Stimulated activated CD8-positive, alpha-beta memory T cell treated with anti-CD3 and anti-CD28 coated beads, Interleukin-2, amount 100 ng/mL, for 48 hours (primary cell): ENCODE results near the gene ATAD5.
A peak's percentile ranks its signal among the peaks of the same experiment; 100 is the strongest.
"Not testable (repeated sequence)": the region's sequence is repeated elsewhere in the genome, so short reads cannot be mapped to it uniquely, and the experiment has no call there.

Experiments used
- DNase-seq, 2 donors: peaks; one replicate each; pipeline ENCODE4 v3.0.0-alpha.2; 2020; ENCODE audit warnings: low read depth in 2 of 2

Gene ATAD5

DNA sequence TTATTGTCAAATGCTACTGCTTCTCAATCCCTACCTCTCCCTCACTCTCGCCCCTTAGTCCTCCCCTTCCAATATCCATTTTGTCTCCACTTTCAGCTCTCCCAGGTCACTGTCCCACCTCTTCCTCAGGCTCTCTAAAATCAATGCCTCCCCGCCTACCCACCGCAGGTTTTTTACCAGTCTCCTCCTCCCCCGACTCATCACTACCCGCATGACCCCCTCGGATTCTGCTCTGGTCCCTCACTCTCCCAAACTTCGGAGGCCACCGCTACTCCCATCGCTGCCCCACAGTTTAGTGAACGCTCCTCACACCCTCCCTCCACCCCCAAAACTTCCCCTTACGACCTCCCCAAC lies 7.8 kb upstream of the ATAD5 start:
- no peak for DNase-seq

DNA sequence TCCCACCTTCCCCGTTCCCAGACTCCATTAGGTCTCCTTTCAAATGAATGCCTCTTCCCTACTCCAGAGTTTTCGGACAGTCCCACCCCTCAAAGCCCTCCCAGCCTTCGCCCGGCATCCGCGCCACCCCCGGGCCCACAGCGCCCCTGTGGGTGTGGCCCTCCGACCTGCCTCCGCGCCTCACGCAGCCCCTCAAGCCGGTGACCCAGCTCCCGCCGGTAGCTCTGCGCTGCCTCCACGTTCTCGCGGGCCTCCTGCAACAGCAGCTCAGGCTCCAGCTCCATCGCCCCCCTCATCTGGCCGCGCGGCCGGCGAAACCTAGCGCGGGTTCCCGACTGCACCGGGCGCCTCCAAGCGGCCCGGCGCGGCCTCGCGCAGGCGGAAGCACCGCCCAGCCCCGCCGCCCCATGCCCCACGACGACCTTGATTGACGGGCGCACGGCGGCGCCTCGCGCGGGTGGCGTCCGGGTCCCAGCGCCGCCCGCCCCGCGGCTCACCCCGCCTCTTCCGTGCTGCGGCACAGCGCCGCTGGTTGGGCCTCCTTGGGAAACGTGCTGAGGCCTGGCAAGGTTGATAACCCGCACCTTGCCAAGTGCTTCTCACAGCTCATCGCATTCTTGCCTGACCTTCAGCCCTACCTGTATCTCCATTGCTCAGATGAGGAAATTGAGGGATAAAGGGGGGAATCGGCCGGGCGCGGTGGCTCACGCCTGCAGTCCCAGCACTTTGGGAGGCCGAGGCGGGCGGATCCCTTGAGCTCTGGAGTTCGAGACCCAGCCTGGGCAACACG lies 7.2 kb upstream of the ATAD5 start, which contains the start of gene CRLF3:
CRLF3 (minus strand) TSS at position 337 of the 790 bp plus-strand sequence; CDS start at position 296, 41 bp downstream.
- peak; percentile 80 to 88 for DNase-seq

DNA sequence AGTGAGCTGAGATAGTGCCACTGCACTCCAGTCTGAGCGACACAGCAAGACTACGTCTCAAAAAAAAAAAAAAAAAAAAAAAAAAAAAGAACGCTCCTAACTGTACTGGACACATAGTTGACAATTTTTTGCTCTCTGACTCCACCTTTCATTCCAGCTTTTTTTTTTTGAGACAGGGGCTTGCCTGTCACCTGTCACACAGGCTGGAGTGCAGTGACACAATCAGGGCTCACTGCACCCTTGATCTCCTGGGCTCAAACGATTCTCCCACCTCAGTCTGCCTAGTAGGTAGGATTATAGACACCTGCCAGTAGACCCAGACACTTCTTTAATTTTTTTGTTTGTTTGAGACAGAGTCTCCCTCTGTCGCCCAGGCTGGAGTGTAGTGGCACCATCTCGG lies 4.7 kb upstream of the ATAD5 start:
- no peak for DNase-seq

DNA sequence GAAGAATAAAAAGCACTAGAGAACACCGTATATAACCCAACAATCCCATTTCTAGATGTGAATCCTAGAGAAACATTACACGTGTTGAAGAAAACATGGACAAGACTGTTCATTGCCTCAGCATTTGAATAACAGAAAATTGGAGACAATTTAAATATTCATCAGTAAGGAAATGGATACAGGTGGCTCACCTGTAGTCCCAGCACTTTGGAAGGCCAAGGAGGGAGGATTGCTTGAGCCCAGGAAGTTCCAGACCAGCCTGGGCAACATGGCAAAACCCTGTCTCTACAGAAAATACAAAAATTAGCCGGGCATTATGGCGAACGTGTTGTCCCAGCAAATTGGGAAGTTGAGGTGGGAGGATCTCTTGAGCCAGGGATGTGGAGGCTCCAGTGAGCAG lies 2.7 kb upstream of the ATAD5 start:
- DNase-seq: no peak

DNA sequence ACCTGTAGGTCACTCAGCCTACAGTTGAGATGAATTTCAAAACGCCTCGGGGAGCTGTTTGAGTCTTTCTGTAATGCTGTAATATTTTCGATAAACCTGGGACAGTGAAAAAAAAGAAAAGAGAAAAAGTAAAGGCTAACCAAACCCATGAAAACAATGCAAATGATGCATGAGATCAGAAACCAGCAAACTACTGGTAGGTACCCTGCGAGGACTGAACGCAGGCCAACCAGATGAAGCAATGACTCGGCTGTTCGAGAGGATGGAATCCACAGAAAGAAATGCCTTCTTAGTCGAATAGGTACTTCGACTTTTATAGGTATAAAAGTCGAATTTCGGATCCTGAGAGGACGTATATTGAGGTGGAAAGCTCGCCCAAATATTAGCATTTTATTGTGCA lies 509 bp upstream of the ATAD5 start:
- DNase-seq: no peak

DNA sequence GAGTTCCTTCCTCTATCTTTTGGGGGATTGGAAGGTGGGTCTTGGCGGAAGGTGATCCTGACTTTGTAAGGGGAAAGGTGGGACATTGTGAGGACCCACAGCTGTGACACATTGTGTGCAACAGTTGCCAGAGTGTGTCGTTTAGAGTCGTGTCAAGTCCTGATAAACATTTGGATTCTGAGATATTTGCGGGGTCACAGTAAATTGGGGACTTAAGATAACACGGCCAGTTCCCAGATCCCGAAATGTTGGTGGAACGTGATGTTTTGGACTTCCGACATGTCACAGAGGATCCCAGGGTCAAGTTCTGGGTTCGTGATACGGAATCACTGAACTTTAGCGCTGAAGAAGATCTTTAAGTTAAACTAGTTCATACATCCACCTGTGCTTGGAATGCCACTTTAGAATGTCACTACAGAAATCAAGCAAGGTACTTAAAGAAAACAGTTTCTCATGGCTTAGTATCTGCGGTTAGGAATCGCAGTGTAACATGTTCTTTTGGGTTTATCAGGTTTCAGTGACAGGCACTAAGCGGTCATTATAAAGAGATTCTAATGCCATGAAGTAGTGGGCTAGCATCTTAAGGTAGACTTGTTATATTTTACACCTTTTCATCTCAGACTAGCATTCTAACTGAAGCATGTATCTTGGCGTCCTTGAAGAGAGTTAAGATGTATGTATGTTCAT lies 815 bp downstream of the ATAD5 start:
- no peak for DNase-seq

DNA sequence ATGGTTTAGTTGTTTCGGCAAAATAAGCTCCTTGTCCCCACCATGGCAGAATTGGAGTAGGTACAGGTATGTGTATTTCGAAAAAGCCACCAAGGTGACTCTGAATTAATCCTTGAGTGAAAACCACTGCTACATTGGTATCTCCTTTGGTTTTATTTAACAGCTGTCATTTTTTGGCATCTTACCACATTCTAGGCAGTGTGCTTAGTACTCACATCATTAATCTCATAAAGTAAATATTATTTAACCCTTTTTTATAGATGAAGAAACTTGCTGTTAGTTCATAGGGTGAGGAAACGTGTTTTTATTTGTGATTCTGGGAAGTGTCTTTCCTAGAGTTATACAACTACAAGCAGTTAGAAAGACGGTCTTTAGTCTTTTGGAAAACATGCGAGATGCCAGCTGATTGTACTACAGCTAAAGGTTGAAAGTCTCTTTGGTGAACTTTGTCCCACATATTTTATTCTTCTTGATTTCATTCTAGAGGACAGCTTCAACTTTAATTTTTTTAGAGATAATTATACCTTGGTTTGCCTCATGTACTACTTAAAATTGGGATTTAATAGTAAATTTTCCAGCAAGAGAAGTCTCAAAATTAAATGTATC lies 6.5 kb downstream of the ATAD5 start:
- DNase-seq: no peak

DNA sequence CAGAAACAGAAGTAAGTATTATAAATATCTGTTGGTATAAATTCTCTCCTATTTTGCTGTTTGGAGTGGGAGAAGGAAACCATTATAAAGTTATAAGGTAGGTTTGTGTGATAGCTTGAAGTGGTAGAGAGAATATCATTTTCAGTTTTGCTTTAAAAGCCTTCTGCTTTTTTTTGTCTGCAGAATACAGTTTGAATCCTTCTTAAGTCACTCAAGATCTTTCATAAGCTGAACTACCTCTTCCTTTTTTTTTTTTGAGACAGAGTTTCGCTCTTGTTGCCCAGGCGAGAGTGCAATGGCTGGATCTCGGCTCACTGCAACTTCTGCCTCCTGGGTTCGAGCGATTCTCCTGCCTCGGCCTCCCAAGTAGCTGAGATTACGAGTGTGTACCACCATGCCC lies 9.0 kb downstream of the ATAD5 start:
- no peak for DNase-seq

DNA sequence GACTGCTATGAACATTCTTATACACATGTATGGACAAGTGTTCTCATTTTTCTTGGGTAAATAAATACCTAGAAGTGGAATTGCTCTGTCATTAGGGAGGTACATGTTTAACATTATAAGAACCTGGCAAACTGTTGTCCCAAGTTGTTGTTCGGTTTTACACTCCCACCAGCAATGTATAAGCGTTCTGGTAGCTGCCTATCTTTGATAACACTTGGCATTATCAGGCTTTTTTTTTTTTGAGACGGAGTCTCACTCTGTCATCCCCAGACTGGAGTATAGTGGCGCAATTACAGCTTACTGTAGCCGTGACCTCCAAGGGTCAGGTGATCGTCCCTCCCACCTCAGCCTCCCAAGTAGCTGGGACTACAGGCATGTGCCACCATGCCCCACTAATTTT lies 16.3 kb downstream of the ATAD5 start:
- no peak for DNase-seq

DNA sequence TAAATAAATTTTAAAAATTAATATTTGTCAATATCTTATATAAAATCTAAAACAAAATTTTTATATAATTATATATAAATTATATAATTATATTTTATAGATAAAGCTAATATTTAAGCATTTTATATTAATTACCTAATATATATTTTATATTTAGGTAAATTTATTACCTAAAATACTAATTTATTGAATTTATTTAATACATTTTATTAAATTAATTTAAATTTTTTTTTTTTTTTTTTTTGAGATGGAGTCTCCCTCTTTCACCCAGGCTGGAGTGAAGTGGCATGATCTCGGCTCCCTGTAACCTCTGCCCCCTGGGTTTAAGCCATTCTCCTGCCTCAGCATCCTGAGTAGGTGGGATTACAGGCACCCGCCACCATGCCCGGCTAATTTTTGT lies 22.4 kb downstream of the ATAD5 start:
- no peak for DNase-seq

DNA sequence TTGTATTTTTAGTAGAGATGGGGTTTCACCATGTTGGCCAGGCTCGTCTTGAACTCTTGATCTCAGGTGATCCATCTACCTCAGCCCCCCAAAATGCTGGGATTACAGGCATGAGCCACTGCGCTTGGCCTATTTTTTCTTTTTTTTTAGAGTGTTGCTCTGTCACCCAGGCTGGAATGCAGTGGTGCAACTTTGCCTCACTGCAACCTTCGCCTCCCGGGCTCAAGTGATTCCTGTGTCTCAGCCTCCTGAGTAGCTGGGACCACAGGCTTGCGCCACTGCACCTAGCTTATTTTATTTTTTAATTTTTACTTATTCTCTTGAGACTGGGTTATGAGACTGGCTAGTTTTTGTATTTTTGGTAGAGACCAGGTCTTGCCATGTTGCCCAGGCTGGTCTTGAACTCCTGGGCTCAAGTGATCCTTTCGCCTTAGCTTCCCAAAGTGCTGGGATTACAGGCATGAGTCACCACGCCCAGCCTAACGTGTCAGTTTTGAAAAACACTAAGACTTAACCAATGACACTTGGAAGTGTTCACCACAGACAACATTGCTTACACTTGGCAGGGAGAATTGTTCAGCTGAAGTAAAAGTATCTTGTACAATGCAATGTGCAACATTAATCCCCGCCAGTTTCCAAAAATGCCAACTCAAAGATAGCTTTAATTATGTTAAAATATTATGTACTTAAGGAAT lies 26.9 kb downstream of the ATAD5 start:
- no peak for DNase-seq

DNA sequence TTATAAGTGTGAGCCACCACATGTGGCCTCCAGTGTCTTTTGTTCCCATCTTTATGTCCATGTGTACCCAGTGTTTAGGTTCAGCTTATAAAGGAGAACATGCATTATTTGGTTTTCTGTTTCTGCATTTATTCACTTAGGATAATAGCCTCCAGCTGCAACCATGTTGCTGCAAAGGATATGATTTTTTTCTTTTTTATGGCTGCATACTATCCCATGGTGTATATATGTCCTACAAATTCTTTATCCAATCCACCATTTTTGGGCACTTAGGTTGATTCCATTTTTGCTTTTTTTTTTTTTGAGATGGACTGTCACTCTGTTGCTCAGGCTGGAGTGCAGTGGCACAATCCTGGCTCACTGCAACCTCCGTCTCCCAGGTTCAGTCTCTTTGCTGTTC lies 32.9 kb downstream of the ATAD5 start:
- DNase-seq: no peak

DNA sequence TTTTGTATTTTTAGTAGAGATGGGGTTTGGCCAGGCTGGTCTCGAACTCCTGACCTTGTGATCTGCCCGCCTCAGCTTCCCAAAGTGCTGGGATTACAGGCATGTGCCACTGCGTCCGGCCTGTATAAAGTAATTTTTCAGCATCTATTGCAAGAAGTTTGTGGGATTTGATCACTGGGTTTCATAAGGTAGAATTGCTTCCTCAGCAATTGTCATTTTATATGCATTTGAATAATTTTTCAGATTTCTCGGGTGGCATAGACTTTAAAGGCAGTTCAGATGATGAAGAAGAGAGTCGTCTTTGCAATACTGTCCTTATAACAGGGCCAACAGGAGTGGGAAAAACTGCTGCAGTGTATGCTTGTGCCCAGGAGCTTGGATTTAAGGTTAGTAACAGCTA lies 37.2 kb downstream of the ATAD5 start:
- DNase-seq: no peak

DNA sequence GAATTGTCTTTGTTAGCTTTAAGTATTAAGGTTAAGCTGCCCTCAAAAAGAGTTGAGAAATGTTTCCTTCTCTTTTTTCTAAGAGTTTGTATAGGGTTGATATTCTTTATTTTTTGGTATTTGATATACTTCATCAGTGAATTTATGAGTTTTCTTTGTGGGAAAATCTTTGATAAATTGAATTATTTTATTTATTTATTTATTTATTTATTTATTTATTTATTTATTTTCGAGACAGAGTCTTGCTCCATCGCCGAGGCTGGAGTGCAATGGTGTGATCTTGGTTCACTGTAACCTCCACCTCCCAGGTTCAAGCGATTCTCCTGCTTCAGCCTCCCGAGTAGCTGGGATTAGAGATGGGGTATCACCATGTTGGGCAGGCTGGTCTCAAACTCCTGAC lies 54.4 kb downstream of the ATAD5 start:
- DNase-seq: no peak

DNA sequence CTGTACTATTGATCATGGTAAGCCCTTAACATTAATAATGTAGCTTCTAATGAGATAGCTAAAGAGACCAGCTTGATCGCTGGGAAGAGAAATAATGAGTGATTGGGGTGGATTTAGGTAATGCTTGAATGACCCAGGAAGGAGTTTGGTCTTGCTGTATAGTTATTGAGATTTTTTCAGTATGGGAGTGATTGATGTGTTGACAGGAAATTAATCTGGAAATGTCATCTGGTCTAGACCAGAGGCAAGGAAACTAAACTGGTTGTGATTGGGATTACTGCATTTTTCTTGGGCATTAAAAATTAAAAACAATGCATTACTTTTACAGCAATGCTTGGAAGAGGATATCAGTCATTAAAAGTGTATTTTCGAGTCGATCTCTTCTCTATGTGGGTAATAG lies 62.5 kb downstream of the ATAD5 start:
- DNase-seq: no peak

DNA sequence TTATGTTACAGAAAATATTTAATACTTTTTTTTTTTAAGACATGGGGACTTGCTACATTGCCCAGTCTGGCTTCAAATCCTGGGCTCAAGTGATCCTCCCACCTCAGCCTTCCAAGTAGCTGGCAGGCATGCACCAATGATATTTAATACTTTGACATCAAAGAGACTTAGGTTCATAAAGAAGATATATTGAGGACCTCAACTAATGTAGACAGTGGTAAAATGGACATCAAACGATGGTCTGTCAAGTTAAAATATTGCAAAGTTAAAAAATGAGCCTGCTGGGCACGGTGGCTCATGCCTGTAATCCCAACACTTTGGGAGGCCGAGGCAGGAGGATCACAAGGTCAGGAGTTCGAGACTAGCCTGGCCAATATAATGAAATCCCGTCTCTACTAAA lies 65.5 kb downstream of the ATAD5 start:
- DNase-seq: no peak

DNA sequence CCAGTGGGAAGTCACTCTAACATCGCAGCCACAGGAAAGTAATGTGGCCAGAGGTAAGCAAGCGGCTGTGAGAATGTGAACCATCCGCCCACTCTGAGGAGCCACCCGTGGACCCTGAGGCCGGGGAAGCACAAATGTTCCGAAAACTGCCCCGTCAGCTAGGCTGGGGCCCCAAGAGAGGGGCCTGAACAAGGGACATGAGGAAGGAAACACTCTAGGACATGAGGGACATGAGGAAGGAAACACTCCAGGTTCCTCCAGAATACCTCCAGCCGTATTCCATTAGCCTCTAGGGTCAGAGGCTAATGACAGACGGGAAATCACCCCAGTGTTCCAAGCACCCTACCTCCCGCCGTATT lies 74.0 kb downstream of the ATAD5 start:
- DNase-seq: no peak

DNA sequence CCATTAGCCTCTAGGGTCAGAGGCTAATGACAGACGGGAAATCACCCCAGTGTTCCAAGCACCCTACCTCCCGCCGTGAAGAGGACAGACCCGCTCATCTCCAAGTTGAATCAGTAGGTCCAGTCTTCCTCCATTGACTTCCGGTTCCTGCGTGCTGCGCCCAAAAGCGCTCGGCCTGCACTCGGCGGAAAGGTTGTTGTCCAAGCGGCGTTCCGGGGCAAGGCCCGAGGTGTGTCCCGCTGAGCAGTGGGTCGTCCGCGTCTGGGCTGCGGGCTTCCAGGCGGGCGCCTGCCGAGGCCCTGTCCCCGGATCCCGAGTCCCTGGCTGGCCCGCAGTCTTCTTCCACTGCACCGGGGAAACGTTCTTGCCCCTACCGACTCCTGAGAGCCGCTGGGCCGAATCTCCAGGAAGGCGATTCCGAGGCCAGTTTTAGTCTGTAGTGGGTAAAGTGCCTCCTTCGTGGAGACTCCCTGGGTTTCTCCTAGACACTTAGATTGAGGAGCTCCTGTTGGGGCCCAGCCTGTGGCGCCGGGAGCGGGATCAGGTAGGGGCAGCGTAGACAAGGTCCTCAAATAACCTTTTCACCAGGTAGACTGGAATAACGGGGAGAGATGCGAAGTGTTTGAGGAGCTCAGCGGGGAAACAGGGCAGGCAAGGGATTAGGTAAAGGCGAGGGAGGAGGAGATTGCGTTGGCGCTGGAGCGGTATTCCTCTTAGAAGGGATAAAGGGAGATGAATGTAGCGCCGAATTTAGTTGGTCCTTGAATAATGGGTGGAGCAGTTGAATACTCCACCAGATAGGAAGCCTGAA lies 74.5 kb downstream of the ATAD5 start, which contains the start of gene TEFM:
TEFM (minus strand) TSS at position 138 of the 811 bp plus-strand sequence; CDS start at position 98, 40 bp downstream.
- peak; percentile 73 to 86 for DNase-seq

DNA sequence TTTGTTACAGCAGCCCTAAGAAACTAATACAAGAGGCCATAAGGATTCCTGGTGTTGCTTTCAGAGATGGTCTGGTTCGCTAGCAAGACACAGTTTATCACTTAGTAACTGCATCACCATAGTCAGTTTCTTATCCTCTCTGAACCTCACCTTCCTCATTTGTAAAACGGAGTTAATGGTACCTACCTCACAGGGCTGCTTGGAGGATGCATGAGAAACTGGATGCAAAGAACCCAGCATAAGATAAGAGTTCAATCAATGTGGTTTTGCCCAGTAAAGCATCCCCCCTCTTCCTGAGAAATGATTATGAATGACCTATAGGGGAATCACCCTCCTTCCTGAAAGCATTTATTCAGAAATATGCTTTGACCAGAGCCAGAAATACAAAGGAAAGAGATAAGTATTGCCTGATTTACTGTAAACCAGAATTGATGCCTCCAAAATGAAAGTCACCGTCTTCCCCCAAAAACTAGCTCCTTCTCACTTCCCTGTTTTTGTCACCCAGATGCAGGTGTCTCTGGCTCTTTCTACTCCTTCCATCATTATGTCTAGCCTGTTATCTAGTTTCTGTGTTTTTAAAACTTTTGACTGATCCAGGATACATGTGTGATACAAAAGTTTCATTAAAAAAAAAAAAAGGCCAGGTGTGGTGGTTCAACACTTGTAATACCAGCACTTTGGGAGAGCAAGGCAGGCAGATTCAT lies 77.1 kb downstream of the ATAD5 start:
- DNase-seq: no peak

DNA sequence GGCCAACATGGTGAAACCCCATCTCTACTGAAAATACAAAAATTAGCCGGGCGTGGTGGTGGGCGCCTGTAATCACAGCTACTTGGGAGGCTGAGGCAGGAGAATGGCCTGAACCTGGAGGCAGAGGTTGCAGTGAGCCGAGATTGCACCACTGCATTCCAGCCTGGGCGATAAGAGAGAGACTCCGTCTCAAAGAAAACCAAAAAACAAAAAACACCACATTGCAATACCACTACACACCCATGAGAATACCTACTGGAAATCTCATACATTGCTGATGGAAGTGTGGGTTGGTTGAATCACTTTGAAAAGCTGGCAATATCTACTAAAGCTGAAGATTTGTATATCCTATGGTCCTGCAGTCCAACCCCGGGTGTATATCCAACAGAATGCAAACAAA lies 78.4 kb downstream of the ATAD5 start:
- not testable (repeated sequence) for DNase-seq

DNA sequence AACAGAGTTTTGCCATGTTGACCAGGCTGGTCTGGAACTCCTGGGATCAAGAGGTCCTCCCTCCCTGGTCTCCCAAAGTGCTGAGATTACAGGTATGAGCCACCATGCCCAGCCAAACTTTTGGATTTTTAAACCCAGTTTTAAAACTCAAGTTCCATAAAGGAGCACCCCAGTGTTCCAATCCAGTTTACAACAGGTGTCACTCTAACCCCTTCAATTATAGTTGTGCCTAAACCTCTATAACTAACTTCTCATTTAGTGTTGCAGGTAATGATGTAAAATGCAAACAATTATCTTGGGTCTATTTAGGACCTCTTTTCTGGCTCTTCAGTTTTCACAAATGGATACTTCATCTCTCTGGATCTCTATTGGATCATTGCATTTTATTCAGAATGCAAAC lies 82.2 kb downstream of the ATAD5 start:
- no peak for DNase-seq
